GM19035 (cell line): ENCODE results near the gene GPR65.

Experiments
- ATAC-seq: cut with Tn5 transposase; IDR thresholded peaks from one replicate; pipeline ENCODE4 v1.9.1; 2021; ENCODE audit not compliant: unreplicated experiment

The GPR65 gene, protein sequence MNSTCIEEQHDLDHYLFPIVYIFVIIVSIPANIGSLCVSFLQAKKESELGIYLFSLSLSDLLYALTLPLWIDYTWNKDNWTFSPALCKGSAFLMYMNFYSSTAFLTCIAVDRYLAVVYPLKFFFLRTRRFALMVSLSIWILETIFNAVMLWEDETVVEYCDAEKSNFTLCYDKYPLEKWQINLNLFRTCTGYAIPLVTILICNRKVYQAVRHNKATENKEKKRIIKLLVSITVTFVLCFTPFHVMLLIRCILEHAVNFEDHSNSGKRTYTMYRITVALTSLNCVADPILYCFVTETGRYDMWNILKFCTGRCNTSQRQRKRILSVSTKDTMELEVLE

GRCh38 chr14:88005050-88005481 lies at the start of gene GPR65:
TSS of gene GPR65 (plus strand) at chr14:88005135. CDS start at chr14:88010848, 5,713 bp downstream.
- ATAC-seq, result peak; percentile 74

GRCh38 chr14:87955501-87955900 lies 49.4 kb upstream of the GPR65 start:
- no peak for ATAC-seq

DNA sequence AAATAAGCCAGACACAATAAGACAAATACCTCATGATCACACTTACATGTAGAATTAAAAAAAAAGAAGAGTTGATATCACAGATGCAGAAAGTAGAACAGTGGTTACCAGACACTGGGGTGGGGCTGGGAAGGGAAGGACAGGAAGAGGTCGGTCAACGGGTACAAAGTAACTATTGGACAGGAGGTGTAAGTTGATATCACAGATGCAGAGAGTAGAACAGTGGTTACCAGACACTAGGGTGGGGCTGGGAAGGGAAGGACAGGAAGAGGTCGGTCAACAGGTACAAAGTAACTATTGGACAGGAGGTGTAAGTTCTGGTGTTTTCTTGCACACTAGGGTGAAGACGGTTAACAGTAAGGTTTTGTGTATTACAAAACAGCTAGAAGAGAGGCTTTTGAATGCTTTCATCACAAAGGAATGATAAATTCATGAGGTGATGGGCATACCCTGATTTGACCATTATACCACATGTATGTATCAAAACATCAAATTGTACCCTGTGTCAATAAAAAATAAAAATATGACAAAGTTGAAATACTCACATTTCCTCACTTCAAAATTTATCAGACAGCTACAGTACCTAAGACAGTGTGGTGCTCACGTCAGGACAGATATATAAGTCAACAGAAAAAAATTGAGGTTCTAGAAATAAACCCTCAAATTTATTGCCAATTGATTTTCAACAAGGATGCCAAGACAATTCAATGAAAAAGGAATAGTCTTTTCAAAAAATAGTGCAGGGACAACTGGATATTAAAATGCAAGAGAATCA lies 44.7 kb upstream of the GPR65 start:
- no peak for ATAC-seq

DNA sequence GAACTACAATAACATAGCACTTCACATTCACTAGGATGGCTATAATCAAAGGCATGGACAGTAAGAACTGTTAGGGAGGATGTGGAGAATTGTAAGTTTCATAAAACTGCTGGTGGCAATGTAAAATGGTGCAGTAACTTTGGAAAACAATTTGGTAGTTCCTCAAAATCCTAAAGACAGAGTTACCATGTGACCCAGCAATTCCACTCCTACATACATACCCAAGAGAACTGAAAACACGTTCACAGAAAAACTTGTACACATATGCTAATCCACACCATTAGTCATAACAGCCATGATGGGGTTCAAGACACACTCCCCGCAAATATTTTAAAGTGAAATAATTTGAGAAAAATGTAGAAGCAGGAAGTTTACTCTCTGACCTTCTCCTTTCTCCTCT lies 43.7 kb upstream of the GPR65 start:
- no peak for ATAC-seq

- no peak for ATAC-seq
Observed at GRCh38 chr14:87966816-87967215, 38.1 kb upstream of the GPR65 start.

GRCh38 chr14:87967496-87967895 lies 37.4 kb upstream of the GPR65 start:
- no peak for ATAC-seq

DNA sequence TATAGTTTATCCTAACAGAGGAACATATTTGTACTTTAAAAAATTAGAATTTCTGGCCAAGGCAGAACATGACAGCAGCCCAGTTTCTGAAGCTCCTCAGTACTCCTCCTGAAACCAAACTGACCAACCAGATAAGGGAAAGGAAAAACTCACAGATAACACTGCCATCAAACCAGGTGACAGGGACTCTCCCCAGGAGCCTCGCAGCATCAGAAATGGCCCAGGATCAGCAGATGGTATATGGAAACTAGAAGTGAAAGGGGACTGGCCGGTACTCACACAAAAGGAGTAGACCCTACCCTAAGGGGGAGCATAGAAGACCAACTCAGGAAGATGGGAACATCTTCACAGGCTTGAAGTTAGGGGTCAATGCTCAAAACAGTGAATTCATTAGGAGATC lies 33.9 kb upstream of the GPR65 start:
- peak; percentile 60 for ATAC-seq

- ATAC-seq, result no peak
Observed at GRCh38 chr14:87975636-87976035, 29.3 kb upstream of the GPR65 start.

DNA sequence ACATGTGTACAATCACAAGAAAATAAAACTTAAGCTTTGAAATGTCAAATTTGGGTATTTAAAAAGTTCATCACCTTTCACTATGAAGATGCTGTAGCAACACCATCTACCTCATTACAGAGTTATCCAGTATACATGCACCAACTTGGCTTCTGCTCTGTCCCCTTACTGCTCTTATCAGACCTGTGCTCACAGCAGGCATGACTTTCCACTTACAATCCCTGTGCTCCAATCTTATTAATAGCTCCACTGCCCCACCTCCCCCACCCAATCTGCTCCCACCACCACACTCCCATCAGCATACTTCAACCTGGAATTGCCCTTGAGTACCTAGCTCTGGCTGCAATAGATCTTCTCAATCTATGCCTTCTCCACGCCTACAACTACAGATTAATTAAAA lies 25.2 kb upstream of the GPR65 start:
- ATAC-seq, result no peak

DNA sequence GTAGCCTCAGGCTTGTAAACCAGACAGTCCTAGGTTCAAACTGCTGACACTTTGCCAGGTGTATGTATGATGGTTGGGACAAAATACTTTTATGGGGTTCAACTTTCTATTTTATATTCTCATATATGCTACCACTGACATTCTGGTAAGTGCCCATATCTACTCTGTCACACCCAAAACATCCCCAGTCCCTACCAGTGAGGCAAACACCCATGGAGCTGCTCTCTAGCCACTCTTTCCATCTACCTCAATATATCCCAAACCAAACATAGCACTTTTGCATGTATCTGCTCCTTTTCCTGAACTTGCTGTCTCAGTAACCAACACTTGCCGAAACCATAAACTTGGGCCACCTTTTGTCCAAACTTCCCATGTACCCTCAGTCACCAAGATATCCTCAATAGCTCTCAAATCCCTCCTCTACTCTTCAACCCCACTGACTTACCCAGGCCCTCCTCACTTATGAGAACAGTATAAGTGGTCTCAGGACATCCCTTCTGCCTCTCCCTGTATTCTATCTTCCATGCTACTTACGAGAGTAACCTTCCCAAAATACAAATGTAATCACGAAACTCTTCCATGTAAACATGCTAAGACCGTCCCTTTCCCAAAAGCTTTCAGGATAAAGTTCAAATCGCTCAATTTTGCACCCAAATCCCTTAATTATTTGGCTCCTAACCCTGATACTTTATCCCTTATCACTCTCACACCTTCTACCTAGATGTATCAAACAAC lies 15.5 kb upstream of the GPR65 start:
- ATAC-seq, result no peak

GRCh38 chr14:87989956-87990299 lies 15.0 kb upstream of the GPR65 start:
- no peak for ATAC-seq

GRCh38 chr14:87990682-87991081 lies 14.3 kb upstream of the GPR65 start:
- no peak for ATAC-seq

DNA sequence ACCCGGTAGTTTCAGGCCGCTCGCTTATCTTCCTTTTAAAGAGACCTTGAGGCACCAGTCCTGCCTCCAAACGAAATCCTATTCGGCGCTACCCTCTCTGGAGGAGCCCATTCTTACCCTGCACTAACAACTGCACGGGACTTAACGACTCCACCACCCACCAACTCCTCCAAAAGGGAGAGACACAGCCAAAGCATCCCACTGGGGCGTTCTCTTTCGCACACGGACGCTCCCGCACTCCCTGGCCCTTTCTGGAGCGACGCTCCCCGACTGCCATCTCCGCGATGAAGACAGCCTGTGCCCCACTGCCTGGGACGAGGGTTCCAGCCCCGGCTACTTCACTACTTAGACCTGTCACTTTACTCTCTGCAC lies 12.6 kb upstream of the GPR65 start:
- no peak for ATAC-seq

- ATAC-seq, result peak; percentile 88
Observed at GRCh38 chr14:87992718-87993628, 12.0 kb upstream of the GPR65 start, which contains the start of gene GALC. TSS of gene GALC (minus strand) at chr14:87993182. CDS start at chr14:87993164, 18 bp downstream.

GRCh38 chr14:87994974-87995373 lies 10.0 kb upstream of the GPR65 start:
- ATAC-seq, result peak; percentile 38

GRCh38 chr14:87995500-87996290 lies 9.2 kb upstream of the GPR65 start:
- ATAC-seq, result no peak

- ATAC-seq, result no peak
Observed at GRCh38 chr14:87996291-87996592, 8.7 kb upstream of the GPR65 start.

GRCh38 chr14:87998482-87998881 lies 6.5 kb upstream of the GPR65 start:
- ATAC-seq, result no peak

DNA sequence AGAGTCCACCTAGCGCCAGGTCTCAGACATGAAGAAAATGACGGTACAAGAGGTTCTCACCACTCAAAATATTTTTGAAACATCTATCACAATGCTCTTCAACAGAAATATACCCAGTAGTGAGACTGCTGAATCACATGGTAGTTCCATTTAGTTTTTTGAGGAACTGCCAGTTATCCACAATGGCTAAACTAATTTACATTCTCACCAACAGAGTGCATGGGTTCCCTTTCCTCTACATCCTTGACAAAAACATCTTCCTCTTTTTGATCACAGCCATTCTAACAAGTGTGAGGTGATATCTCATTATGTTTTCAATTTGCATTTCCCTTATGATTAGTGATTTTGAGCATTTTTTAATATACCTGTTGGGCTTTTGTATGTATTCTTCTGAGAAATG lies 5.7 kb upstream of the GPR65 start:
- no peak for ATAC-seq

GRCh38 chr14:88002421-88003075 lies 2.4 kb upstream of the GPR65 start:
- no peak for ATAC-seq
